ENCODE results near the gene TIGD7. TPM values are rescaled to one million over a fixed set of nuclear protein-coding genes. Genes with fewer than 3 reads are reported as not detected.

Gene TIGD7
- total RNA-seq, 1 donor: 6.5 TPM

DNA sequence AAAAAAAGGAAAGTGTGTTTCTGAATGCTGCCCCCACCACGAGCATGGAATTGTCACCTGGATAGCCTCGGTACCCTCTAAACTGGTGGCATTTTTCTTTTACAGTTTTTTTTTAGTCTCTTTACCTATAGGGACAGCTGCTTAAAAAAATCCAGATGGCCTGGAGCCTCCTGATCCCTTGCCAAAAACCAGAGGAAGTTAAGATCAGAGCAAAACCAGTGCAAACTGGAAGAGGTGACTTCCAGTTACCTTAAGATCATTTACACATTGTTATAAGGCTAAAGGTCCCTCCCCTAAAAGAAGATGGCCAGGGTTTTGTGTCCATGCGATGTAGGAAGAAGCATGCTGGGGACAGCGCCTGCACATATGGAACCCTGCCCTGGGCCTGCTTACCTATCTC is 52.3 kb downstream of the TIGD7 start:
- Histone ChIP-seq H4K20me1 (ENCODE audit: insufficient read depth, low read length) (no peaks in the 10 kb centered on the region), H3K4me1 (ENCODE audit: insufficient read depth, low read length) (peaks cover 6% of the 10 kb centered on the region), H3K9me3 (ENCODE audit: low read depth, low read length) (no peaks in the 10 kb centered on the region), H2AFZ (ENCODE audit: low read length) (no peak overlapping the region), H3K4me2 (ENCODE audit: insufficient read depth, low read length) (no peak overlapping the region), H3K4me3 (ENCODE audit: insufficient read depth, low read length) (no peak overlapping the region), H3K36me3 (ENCODE audit: insufficient read depth, low read length) (no peaks in the 10 kb centered on the region), H3K79me2 (ENCODE audit: insufficient read depth, low read length) (no peaks in the 10 kb centered on the region), H3K27me3 (ENCODE audit: insufficient read depth, low read length) (no peaks in the 10 kb centered on the region), H3K27ac (ENCODE audit: low read depth, low read length) (no peak overlapping the region)
- peak; percentile 17 for DNase-seq (ENCODE audit: insufficient read length, low spot score, missing footprints)
- TF ChIP-seq, protein P1, sequence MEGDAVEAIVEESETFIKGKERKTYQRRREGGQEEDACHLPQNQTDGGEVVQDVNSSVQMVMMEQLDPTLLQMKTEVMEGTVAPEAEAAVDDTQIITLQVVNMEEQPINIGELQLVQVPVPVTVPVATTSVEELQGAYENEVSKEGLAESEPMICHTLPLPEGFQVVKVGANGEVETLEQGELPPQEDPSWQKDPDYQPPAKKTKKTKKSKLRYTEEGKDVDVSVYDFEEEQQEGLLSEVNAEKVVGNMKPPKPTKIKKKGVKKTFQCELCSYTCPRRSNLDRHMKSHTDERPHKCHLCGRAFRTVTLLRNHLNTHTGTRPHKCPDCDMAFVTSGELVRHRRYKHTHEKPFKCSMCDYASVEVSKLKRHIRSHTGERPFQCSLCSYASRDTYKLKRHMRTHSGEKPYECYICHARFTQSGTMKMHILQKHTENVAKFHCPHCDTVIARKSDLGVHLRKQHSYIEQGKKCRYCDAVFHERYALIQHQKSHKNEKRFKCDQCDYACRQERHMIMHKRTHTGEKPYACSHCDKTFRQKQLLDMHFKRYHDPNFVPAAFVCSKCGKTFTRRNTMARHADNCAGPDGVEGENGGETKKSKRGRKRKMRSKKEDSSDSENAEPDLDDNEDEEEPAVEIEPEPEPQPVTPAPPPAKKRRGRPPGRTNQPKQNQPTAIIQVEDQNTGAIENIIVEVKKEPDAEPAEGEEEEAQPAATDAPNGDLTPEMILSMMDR (IDR thresholded peaks at IDR 0.05; ENCODE audit: extremely low read depth, low read depth, low read length): no peak

DNA sequence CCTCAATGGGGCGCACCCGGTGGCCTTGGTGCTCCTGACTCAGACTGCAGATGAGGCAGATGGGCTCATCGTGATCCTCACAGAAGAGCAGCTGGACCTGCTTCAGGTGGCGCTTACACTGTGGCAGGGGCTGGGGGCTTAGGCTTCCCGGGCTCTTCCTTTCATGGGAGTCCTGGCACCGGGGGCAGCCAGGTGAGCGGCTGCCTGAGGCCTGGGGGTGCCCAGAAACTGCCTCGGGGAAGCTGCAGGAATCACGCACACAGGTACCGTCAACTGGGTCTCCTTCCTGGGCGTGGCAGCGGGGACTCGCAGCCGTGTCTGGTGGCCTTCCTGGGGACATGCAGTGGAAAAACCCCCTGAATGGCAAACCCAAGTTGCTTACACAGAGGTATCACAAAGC is 55.8 kb downstream of the TIGD7 start:
- Histone ChIP-seq H2AFZ (ENCODE audit: low read length) (no peak overlapping the region), H3K36me3 (ENCODE audit: insufficient read depth, low read length) (no peaks in the 10 kb centered on the region), H3K27ac (ENCODE audit: low read depth, low read length) (no peak overlapping the region), H4K20me1 (ENCODE audit: insufficient read depth, low read length) (no peaks in the 10 kb centered on the region), H3K4me2 (ENCODE audit: insufficient read depth, low read length) (no peak overlapping the region), H3K79me2 (ENCODE audit: insufficient read depth, low read length) (no peaks in the 10 kb centered on the region), H3K4me3 (ENCODE audit: insufficient read depth, low read length) (no peak overlapping the region), H3K4me1 (ENCODE audit: insufficient read depth, low read length) (no peaks in the 10 kb centered on the region), H3K9me3 (ENCODE audit: low read depth, low read length) (no peaks in the 10 kb centered on the region), H3K27me3 (ENCODE audit: insufficient read depth, low read length) (no peaks in the 10 kb centered on the region)
- TF ChIP-seq, protein P1 (IDR thresholded peaks at IDR 0.05; ENCODE audit: extremely low read depth, low read depth, low read length): no peak
- no peak for DNase-seq (ENCODE audit: insufficient read length, low spot score, missing footprints)

DNA sequence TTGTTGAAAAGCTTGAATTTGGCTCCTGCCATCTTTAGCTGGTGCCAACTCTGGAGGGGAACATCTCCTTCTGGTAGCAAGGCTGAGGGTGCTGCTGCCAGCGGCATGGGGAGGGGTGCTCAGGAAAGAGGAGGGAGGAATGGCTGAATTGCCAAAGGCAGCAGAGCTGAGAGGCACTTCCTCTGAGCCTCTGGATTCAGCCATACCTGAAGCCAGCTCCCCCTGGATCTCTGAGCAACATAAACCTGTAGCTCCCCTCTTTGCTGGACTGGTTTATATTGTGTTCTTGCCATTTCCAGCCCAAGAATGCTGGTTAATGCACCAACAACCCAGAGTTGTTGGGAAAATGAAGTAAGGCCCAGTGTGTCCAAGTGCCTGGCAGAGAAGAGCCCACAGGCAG is 56.2 kb downstream of the TIGD7 start:
- no peaks in the 10 kb centered on the region for H3K27me3 ChIP-seq (ENCODE audit: insufficient read depth, low read length)
- no peak overlapping the region for H3K27ac ChIP-seq (ENCODE audit: low read depth, low read length)
- no peaks in the 10 kb centered on the region for H3K79me2 ChIP-seq (ENCODE audit: insufficient read depth, low read length)
- H4K20me1 ChIP-seq (ENCODE audit: insufficient read depth, low read length): no peaks in the 10 kb centered on the region
- no peak overlapping the region for H3K4me2 ChIP-seq (ENCODE audit: insufficient read depth, low read length)
- no peaks in the 10 kb centered on the region for H3K9me3 ChIP-seq (ENCODE audit: low read depth, low read length)
- TF ChIP-seq, protein P1 (IDR thresholded peaks at IDR 0.05; ENCODE audit: extremely low read depth, low read depth, low read length): no peak
- no peaks in the 10 kb centered on the region for H3K4me1 ChIP-seq (ENCODE audit: insufficient read depth, low read length)
- no peaks in the 10 kb centered on the region for H3K36me3 ChIP-seq (ENCODE audit: insufficient read depth, low read length)
- no peak overlapping the region for H2AFZ ChIP-seq (ENCODE audit: low read length)
- DNase-seq (ENCODE audit: insufficient read length, low spot score, missing footprints): no peak
- H3K4me3 ChIP-seq (ENCODE audit: insufficient read depth, low read length): no peak overlapping the region

Other genes with a start within 250 kb of the TIGD7 start
- 0.72 TPM in 1 of 2 replicates, not detected in the other for gene IL32, start 239.8 kb downstream of the TIGD7 start, total RNA-seq
- not detected in 2 replicates for gene ZSCAN10, start 206.1 kb downstream of the TIGD7 start, total RNA-seq
- gene ZNF205, start 192.8 kb downstream of the TIGD7 start, total RNA-seq: 17.4 and 17.7 TPM in 2 replicates
- gene ZNF213, start 170.4 kb downstream of the TIGD7 start, total RNA-seq: 8.0 and 9.4 TPM in 2 replicates
- 0.36 TPM in 1 of 2 replicates, not detected in the other for gene OR1F1, start 117.2 kb downstream of the TIGD7 start, total RNA-seq
- gene ZNF200, start 70.3 kb downstream of the TIGD7 start, total RNA-seq: 11.5 and 11.6 TPM in 2 replicates
- under 0.01 TPM in 1 of 2 replicates, not detected in the other for gene MEFV, start 48.8 kb downstream of the TIGD7 start, total RNA-seq
- gene ZNF263, start 21.9 kb downstream of the TIGD7 start, total RNA-seq: 55.7 and 65.1 TPM in 2 replicates
- gene ZNF75A, start 67 bp upstream of the TIGD7 start, total RNA-seq: 21.8 and 26.1 TPM in 2 replicates
- gene OR2C1, start 50.5 kb upstream of the TIGD7 start, total RNA-seq: 0.29 TPM in 1 of 2 replicates, not detected in the other
- 13.6 and 14.8 TPM in 2 replicates for gene ZSCAN32, start 95.6 kb upstream of the TIGD7 start, total RNA-seq
- 9.7 and 11.2 TPM in 2 replicates for gene ZNF174, start 95.8 kb upstream of the TIGD7 start, total RNA-seq
- gene ZNF597, start 138.1 kb upstream of the TIGD7 start, total RNA-seq: 2.9 TPM in 2 replicates
- 19.7 and 27.5 TPM in 2 replicates for gene NAA60, start 138.2 kb upstream of the TIGD7 start, total RNA-seq
- gene C16orf90, start 190.1 kb upstream of the TIGD7 start, total RNA-seq: not detected in 2 replicates
- 17.0 and 18.6 TPM in 2 replicates for gene CLUAP1, start 195.6 kb upstream of the TIGD7 start, total RNA-seq